Measurements from ENCODE around the gene LATS2. TPM values are rescaled to one million over a fixed set of nuclear protein-coding genes. Genes with fewer than 3 reads are reported as not detected.
"Not testable (repeated sequence)": the region's sequence is repeated elsewhere in the genome, so short reads cannot be mapped to it uniquely, and the experiment has no call there.

Gene LATS2
- total and polyA plus RNA-seq, 11 donors: 7.8 to 35.6 (median 25.8) TPM

DNA sequence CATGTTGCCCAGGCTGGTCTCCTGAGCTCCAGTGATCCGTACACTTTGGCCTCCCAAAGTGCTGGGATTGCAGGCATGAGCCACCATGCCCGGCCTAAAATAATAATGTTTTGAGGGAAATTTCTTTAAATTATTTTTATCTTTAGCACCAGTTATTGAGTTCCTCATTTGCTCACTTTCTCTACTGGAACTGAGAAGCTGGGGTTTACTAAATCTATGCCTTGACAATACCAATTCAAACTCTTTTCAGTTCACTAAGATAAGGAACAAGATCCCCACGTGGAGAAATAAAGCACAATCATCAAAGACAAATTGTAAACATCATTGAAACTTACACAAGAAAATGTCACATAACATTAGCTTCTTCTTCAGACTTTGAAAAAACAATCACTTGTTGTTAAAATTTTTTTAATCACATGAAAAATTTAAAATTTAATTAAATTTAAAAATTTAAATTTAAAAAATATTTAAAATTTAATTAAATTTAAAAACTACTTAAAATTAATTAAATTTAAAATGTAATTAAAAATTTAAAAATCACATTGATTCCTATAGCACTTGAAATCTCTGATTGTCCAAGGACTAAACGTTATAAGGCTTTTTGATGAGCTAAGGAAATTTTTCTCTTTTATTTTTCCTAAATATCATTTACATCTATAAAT lies 133.7 kb downstream of the LATS2 start:
- Histone ChIP-seq H3K27me3 (no peaks in the 10 kb centered on the region), H3K27ac (no peak overlapping the region), H3K4me3 (no peak overlapping the region), H3K4me1 (no peaks in the 10 kb centered on the region), H3K36me3 (no peaks in the 10 kb centered on the region), H3K9me3 (no peaks in the 10 kb centered on the region)
- TF ChIP-seq, protein P1, sequence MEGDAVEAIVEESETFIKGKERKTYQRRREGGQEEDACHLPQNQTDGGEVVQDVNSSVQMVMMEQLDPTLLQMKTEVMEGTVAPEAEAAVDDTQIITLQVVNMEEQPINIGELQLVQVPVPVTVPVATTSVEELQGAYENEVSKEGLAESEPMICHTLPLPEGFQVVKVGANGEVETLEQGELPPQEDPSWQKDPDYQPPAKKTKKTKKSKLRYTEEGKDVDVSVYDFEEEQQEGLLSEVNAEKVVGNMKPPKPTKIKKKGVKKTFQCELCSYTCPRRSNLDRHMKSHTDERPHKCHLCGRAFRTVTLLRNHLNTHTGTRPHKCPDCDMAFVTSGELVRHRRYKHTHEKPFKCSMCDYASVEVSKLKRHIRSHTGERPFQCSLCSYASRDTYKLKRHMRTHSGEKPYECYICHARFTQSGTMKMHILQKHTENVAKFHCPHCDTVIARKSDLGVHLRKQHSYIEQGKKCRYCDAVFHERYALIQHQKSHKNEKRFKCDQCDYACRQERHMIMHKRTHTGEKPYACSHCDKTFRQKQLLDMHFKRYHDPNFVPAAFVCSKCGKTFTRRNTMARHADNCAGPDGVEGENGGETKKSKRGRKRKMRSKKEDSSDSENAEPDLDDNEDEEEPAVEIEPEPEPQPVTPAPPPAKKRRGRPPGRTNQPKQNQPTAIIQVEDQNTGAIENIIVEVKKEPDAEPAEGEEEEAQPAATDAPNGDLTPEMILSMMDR (IDR thresholded peaks at IDR 0.05): no peak
- TF ChIP-seq POLR2A (IDR thresholded peaks at IDR 0.05): no peak
- intact Hi-C loops (cut with DNase I): loop anchor here in 9 of 10 donors (5.0 to 10.0 kb wide), 8 partner anchors 215 to 745 kb away; partner anchors contain the start of gene GJB2 (in 1 of the 9)
- WGBS, 4 donors: 70 to 75% (median 73%) methylated on average over 4 of the region's 4 CpGs
- DNase-seq: no peak
- no peak for ATAC-seq

DNA sequence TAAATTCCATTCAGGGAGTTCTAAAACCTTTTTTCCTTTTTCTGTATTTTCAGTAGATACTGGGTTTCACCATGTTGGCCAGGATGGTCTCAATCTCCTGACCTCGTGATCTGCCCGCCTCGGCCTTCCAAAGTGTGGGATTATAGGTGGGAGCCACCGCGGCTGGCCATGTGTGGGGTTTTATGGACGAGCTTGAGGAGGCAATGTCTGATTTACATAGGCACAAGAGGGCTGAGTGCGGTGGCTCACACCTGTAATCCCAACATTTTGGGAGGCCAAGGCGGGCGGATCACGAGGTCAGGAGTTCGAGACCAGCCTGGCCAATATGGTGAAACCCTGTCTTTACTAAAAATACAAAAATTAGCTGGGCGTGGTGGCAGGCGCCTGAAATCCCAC lies 136.0 kb downstream of the LATS2 start:
- H3K27ac ChIP-seq, ATAC-seq, H3K9me3 ChIP-seq, H3K4me3 ChIP-seq, H3K27me3 ChIP-seq, H3K4me1 ChIP-seq, H3K36me3 ChIP-seq, DNase-seq: not testable (repeated sequence)
- intact Hi-C loops (cut with DNase I): loop anchor here (1.0 to 10.0 kb wide), 11 partner anchors 213 to 743 kb away; partner anchors contain the start of gene GJB2 (in 1 of the 10)
- 68 to 87% (median 74%) methylated on average over 13 of the region's 13 CpGs for WGBS, 4 donors

DNA sequence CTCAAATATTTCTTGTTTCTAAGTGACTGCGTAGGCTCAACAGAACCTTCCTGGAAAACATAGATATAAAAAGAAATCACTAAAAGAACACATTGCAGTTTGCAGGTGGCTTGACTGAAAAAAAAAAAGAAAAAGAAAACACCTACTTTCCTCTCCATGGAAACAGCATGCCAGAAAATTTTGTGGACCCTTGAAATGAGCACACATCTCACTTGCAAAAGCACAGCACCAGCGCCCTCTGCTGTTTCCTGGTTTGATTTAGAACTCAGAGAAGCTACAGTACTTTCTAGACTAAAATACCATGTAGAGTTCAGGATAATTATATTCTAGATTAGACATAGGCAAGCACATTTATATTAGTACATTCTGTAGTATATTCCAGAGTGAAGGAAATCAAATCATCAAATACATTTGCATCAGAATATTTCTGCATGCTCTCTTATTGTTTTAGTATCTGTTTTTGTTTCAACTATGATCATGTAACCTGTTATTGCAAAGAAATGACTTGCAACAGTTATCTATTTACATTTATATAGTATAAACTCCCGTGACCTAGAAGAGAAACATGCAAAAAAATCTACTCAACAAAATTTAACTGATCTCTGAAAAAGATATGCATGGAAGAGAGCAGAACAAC lies 136.5 kb downstream of the LATS2 start:
- H3K36me3 ChIP-seq: no peaks in the 10 kb centered on the region
- H3K27me3 ChIP-seq: no peaks in the 10 kb centered on the region
- ATAC-seq: peak in 3 of 4 donors; percentile 53 to 71 (median 56)
- DNase-seq: peak in 4 of 5 donors; percentile 67 to 85 (median 70)
- TF ChIP-seq, protein P1 (IDR thresholded peaks at IDR 0.05): peak; percentile 59 to 85 (median 78)
- TF ChIP-seq POLR2A (IDR thresholded peaks at IDR 0.05): no peak
- 34 to 37% (median 35%) methylated on average over 3 of the region's 3 CpGs for WGBS, 4 donors
- no peaks in the 10 kb centered on the region for H3K9me3 ChIP-seq
- intact Hi-C loops (cut with DNase I): loop anchor here (1.0 to 10.0 kb wide), 13 partner anchors 212 to 743 kb away; partner anchors contain the start of gene GJB2 (in 1 of the 10)
- H3K27ac ChIP-seq: no peak overlapping the region
- no peak overlapping the region for H3K4me3 ChIP-seq
- H3K4me1 ChIP-seq: no peaks in the 10 kb centered on the region

DNA sequence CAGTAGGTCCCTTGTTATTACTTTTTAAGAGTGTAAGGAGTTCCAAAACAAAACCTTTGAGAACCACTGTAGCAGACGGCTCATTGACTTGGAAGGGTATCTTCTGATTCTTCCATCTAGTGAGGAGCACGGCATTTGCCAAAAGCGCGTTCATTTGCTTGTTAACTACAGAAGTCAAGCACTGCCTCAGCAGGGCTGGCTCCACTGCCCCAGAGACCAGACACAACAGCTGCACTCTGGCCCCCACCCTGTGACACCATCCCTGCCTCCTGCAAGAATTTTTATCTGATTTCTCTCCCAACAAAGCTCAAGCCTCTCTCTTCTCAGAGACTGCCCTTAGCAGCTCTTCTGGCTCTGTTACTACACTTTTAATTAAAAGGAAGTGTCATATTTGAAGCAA lies 138.1 kb downstream of the LATS2 start:
- H3K4me1 ChIP-seq: no peaks in the 10 kb centered on the region
- ATAC-seq: peak in 2 of 4 donors; percentile 58 to 63
- no peaks in the 10 kb centered on the region for H3K27me3 ChIP-seq
- H3K9me3 ChIP-seq: no peaks in the 10 kb centered on the region
- no peak overlapping the region for H3K4me3 ChIP-seq
- TF ChIP-seq POLR2A (IDR thresholded peaks at IDR 0.05): no peak
- TF ChIP-seq, protein P1 (IDR thresholded peaks at IDR 0.05): no peak
- intact Hi-C loops (cut with DNase I): loop anchor here in 9 of 10 donors (5.0 to 10.0 kb wide), 8 partner anchors 211 to 741 kb away; partner anchors contain the start of gene GJB2 (in 1 of the 9)
- 60 to 83% (median 74%) methylated on average over 4 of the region's 4 CpGs for WGBS, 4 donors
- no peak overlapping the region for H3K27ac ChIP-seq
- peak in 1 of 5 donors; percentile 56 for DNase-seq
- H3K36me3 ChIP-seq: no peaks in the 10 kb centered on the region

Other genes starting within 250 kb of the LATS2 start
- gene XPO4, start 158.8 kb downstream of the LATS2 start, total RNA-seq: 10 to 100 TPM; 18.5 to 53.7 (median 28.4) TPM
- 1 to 10 TPM; 4.8 to 6.8 TPM for gene XPO4, start 158.8 kb downstream of the LATS2 start, polyA plus RNA-seq
- 100 to 1,000 TPM in 7 of 9 donors, 10 to 100 TPM in 2; 82.2 to 330 (median 271) TPM for gene SAP18, start 78.5 kb upstream of the LATS2 start, total RNA-seq
- 100 to 1,000 TPM in 1 of 2 donors, 10 to 100 TPM in 1; 68.3 to 124 TPM for gene SAP18, start 78.5 kb upstream of the LATS2 start, polyA plus RNA-seq
- gene SKA3, start 115.0 kb upstream of the LATS2 start, total RNA-seq: 1 to 10 TPM in 1 of 9 donors, under 1 TPM in 5, not detected in 3; 0.33 to 4.5 (median 0.59) TPM
- under 1 TPM in 1 of 2 donors, not detected in 1; 0.32 TPM for gene SKA3, start 115.0 kb upstream of the LATS2 start, polyA plus RNA-seq
- gene MRPL57, start 115.1 kb upstream of the LATS2 start, total RNA-seq: 10 to 100 TPM; 19.0 to 51.6 (median 22.5) TPM
- 10 to 100 TPM; 22.8 to 45.9 TPM for gene MRPL57, start 115.1 kb upstream of the LATS2 start, polyA plus RNA-seq